ENCODE results near the gene AGAP2. TPM values are rescaled to one million over a fixed set of nuclear protein-coding genes. Genes with fewer than 3 reads are reported as not detected.

AGAP2 gene
- total RNA-seq, 4 donors from 2014 or later = 1.1 to 5.7 (median 2.5) TPM

DNA sequence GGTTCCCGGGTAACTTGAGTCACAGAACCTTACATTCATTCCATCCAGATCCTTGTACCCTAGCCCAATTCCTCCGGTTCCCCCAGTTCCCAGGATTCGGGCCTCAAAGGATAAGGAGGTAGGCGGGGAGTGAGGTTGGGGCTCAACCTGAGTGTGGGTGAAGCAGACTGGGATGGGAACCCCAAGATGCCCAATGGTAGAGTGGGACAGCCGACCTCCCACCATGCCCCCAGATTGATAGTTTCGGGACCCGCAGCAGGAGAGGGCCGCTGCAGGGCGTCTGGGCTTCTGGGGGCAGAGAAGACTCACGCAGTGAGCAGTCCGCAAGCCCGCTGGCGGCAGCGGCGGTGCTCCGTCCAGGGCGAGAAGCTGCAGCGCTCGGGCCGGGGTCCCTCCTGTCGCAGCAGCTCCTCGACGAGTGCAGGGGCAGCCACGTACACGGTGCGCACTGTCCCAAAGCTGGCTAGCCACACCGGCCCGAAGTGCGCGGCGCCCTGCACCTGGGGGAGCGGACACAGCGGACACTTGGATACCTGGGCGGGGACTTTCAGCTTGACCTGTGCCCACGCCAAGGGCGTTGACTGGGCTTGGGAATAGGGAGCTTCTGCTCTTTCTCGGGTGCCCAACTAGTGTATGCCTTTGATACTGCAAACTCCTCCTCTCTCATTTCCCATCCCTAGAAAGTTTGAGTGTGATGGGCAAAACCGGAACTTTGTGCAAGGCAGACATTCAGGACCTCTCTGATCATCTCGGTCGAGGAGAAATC lies 27.3 kb upstream of the AGAP2 start:
- Histone ChIP-seq H3K4me1 (peaks cover 0 to 34% (median 27%) of the 10 kb centered on the region in 4 donors), H3K27me3 (peaks cover 2 to 49% of the 10 kb centered on the region in 2 donors), H3K4me3 (peak overlapping the region in 3 of 4 donors; percentile 5 to 46 (median 41)), H3K27ac (no peak overlapping the region), H3K9me3 (no peaks in the 10 kb centered on the region), H3K36me3 (peaks cover 0 to 34% (median 0%) of the 10 kb centered on the region in 3 donors)
- 3% methylated on average over 18 to 23 of the region's 40 CpGs for WGBS, 2 donors
- TF ChIP-seq EP300 (IDR thresholded peaks at IDR 0.05) (no peak), POLR2A (IDR thresholded peaks at IDR 0.05) (no peak)
- TF ChIP-seq, protein P1, sequence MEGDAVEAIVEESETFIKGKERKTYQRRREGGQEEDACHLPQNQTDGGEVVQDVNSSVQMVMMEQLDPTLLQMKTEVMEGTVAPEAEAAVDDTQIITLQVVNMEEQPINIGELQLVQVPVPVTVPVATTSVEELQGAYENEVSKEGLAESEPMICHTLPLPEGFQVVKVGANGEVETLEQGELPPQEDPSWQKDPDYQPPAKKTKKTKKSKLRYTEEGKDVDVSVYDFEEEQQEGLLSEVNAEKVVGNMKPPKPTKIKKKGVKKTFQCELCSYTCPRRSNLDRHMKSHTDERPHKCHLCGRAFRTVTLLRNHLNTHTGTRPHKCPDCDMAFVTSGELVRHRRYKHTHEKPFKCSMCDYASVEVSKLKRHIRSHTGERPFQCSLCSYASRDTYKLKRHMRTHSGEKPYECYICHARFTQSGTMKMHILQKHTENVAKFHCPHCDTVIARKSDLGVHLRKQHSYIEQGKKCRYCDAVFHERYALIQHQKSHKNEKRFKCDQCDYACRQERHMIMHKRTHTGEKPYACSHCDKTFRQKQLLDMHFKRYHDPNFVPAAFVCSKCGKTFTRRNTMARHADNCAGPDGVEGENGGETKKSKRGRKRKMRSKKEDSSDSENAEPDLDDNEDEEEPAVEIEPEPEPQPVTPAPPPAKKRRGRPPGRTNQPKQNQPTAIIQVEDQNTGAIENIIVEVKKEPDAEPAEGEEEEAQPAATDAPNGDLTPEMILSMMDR (IDR thresholded peaks at IDR 0.05) = no peak
- no peak for DNase-seq (ENCODE audit: low spot score in 2 of 2)

DNA sequence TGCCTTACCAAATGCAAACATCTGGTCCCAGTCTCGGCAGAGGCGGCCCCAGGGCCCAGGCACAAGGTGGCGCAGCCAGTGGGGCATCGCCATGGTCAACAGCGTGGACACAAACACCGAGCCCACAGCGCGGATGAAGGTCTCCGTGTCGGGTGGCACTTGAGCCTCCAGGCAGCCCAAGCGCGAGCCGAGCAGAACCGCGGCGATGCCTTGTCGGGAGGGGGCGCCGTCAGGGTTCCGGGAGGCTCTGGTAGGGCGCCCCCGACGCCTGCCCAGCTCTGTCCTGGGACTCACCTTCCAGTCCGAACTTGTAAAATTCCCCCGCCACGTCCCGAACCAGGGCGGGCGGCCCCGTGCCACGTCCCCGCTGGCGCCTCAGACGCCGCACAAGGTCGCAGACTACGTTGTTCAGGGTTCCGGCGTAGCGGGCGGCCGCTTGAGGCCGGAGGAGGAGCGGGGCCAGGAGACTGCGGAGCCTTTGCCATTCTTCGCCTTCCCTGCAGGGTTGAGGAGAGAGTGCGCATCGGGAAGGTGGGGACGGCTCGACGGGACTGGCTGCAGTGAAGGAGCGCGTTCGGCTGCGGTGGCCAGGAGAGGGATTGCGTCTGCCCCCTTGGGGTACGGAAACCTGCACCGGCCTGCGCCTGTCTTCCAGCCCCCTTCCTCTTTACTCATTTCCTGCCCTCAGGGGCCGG lies 26.6 kb upstream of the AGAP2 start:
- Histone ChIP-seq H3K27ac (no peak overlapping the region), H3K36me3 (peaks cover 0 to 29% (median 0%) of the 10 kb centered on the region in 3 donors), H3K27me3 (peaks cover 2 to 49% of the 10 kb centered on the region in 2 donors), H3K4me1 (peaks cover 0 to 30% (median 26%) of the 10 kb centered on the region in 4 donors), H3K4me3 (peak overlapping the region; percentile 9 to 46 (median 38)), H3K9me3 (no peaks in the 10 kb centered on the region)
- no peak for DNase-seq (ENCODE audit: low spot score in 2 of 2)
- TF ChIP-seq, protein P1 (IDR thresholded peaks at IDR 0.05) = peak in 1 of 5 experiments; percentile 11
- TF ChIP-seq POLR2A (IDR thresholded peaks at IDR 0.05) = no peak
- WGBS, 2 donors = 0 to 3% methylated on average over 30 to 38 of the region's 60 CpGs

DNA sequence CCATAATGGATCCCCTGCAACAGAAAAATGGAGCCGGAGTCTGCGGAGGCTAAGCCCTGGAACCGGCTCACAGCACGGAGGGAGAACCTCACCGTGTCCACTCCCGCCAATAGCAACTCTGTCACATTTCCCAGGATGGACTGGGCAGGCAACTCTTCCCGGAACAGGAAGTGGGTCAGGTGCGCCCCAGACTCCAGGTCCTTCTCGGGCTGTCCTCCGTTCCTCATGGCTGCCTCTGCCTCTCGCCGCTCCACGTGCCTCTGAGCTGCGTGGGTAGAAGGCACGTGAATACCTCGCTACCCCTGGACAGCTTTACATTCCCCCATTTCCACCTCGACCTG lies 26.1 kb upstream of the AGAP2 start:
- Histone ChIP-seq H3K27me3 (peaks cover 2 to 49% of the 10 kb centered on the region in 2 donors), H3K4me3 (peak overlapping the region; percentile 9 to 46 (median 38)), H3K27ac (no peak overlapping the region), H3K36me3 (peaks cover 0 to 24% (median 0%) of the 10 kb centered on the region in 3 donors), H3K9me3 (no peaks in the 10 kb centered on the region), H3K4me1 (peaks cover 0 to 30% (median 26%) of the 10 kb centered on the region in 4 donors)
- 24 to 37% methylated on average over 12 to 16 of the region's 17 CpGs for WGBS, 2 donors
- TF ChIP-seq, protein P1 (IDR thresholded peaks at IDR 0.05) = no peak
- TF ChIP-seq POLR2A (IDR thresholded peaks at IDR 0.05) = no peak
- TF ChIP-seq EP300 (IDR thresholded peaks at IDR 0.05) = no peak
- DNase-seq (ENCODE audit: low spot score in 2 of 2) = no peak

DNA sequence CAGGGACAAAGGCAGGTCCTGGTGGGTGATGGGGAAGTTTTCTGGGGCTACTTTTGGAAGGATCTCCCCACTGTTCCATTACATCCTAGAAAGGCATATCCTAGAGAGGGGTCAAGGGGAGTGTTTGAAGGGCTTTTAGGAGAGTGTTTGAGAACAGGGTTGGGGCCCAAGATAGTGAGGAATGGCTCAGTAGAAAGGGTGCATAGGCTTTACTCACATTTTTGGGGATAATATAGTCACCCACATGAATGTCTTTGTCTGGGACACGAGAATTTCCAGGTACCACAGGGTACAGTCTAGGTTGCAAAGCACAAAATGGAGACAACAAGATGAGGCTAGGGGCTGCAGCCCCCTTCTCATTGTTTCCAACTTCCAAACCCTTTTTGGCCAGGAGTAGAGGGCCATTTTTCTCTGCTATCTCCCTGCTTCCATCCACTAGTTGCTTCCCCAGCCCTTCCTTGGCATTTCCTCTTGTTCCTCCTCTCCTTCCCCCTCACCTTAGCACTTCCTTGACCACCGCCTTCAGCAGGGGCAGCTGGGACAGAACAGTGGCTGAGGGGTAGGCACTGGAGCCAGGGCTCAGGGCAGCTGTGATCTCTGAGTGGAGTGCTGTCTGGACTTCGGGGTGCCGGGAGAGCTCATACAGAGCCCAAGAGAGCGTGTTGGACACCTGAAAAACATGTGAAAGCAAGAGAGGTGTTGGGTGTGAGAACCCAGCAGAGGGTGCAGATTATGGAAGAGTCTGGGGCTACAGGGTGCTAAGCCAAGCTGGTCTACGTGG lies 25.5 kb upstream of the AGAP2 start:
- TF ChIP-seq POLR2A (IDR thresholded peaks at IDR 0.05) = no peak
- TF ChIP-seq, protein P1 (IDR thresholded peaks at IDR 0.05) = no peak
- no peak for TF ChIP-seq EP300 (IDR thresholded peaks at IDR 0.05)
- H3K9me3 ChIP-seq = no peaks in the 10 kb centered on the region
- H3K4me1 ChIP-seq = peaks cover 0 to 30% (median 26%) of the 10 kb centered on the region in 4 donors
- H3K36me3 ChIP-seq = peaks cover 0 to 21% (median 0%) of the 10 kb centered on the region in 3 donors
- 70 to 79% methylated on average over 6 of the region's 6 CpGs for WGBS, 2 donors
- H3K4me3 ChIP-seq = no peak overlapping the region
- no peak for DNase-seq (ENCODE audit: low spot score in 2 of 2)
- no peak overlapping the region for H3K27ac ChIP-seq
- H3K27me3 ChIP-seq = peaks cover 2 to 49% of the 10 kb centered on the region in 2 donors

Data from tibial nerve (tissue), 4 donors.